ENCODE data around the gene DYNLRB2. TPM values are rescaled to one million over a fixed set of nuclear protein-coding genes. Genes with fewer than 3 reads are reported as not detected.

DYNLRB2 gene
- total RNA-seq, 1 donor from 2014 or later: not detected

GRCh38 chr16:80554033-80554432, 13.2 kb downstream of the DYNLRB2 start:
- DNase-seq (ENCODE audit: low read depth): no peak
- H3K4me3 ChIP-seq (ENCODE audit: low read depth, low read length): no peak overlapping the region
- TF ChIP-seq, protein P1, sequence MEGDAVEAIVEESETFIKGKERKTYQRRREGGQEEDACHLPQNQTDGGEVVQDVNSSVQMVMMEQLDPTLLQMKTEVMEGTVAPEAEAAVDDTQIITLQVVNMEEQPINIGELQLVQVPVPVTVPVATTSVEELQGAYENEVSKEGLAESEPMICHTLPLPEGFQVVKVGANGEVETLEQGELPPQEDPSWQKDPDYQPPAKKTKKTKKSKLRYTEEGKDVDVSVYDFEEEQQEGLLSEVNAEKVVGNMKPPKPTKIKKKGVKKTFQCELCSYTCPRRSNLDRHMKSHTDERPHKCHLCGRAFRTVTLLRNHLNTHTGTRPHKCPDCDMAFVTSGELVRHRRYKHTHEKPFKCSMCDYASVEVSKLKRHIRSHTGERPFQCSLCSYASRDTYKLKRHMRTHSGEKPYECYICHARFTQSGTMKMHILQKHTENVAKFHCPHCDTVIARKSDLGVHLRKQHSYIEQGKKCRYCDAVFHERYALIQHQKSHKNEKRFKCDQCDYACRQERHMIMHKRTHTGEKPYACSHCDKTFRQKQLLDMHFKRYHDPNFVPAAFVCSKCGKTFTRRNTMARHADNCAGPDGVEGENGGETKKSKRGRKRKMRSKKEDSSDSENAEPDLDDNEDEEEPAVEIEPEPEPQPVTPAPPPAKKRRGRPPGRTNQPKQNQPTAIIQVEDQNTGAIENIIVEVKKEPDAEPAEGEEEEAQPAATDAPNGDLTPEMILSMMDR (IDR thresholded peaks at IDR 0.05; ENCODE audit: insufficient read depth, low read length, poor library complexity, severe bottlenecking): no peak
- no peaks in the 10 kb centered on the region for H3K36me3 ChIP-seq (ENCODE audit: control insufficient read depth, insufficient read depth, low read length)
- no peaks in the 10 kb centered on the region for H3K27me3 ChIP-seq (ENCODE audit: control insufficient read depth, insufficient read depth, low read length)

DNA sequence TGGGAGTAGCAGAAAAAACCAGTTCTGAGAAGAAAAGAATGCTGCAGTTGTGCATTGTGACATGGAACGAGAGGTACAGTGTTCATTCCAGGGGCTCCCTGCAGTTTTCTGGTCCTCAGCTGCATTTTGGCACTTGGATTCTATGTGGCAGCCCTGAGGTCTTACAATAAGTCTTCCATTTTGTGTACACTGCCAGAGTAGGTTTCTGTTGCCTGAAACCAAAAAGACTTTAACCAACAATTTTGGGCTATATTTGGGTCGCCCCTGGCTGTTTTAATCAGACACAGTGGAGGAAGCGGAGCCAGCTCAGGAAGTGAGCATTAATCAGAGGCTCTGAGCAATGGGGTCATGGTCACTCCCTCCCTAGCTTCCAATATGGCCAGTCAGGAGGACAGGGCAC, 15.7 kb downstream of the DYNLRB2 start:
- no peak for DNase-seq (ENCODE audit: low read depth)
- Histone ChIP-seq H3K4me3 (ENCODE audit: low read depth, low read length) (no peak overlapping the region), H3K36me3 (ENCODE audit: control insufficient read depth, insufficient read depth, low read length) (no peaks in the 10 kb centered on the region), H3K27me3 (ENCODE audit: control insufficient read depth, insufficient read depth, low read length) (no peaks in the 10 kb centered on the region)
- TF ChIP-seq, protein P1 (IDR thresholded peaks at IDR 0.05; ENCODE audit: insufficient read depth, low read length, poor library complexity, severe bottlenecking): no peak

- Histone ChIP-seq H3K27me3 (ENCODE audit: control insufficient read depth, insufficient read depth, low read length) (no peaks in the 10 kb centered on the region), H3K4me3 (ENCODE audit: low read depth, low read length) (no peak overlapping the region), H3K36me3 (ENCODE audit: control insufficient read depth, insufficient read depth, low read length) (no peaks in the 10 kb centered on the region)
- TF ChIP-seq, protein P1 (IDR thresholded peaks at IDR 0.05; ENCODE audit: insufficient read depth, low read length, poor library complexity, severe bottlenecking): no peak
- DNase-seq (ENCODE audit: low read depth): no peak
These were observed 16.2 kb downstream of the DYNLRB2 start for GRCh38 chr16:80557037-80557436.

- H3K36me3 ChIP-seq (ENCODE audit: control insufficient read depth, insufficient read depth, low read length): no peaks in the 10 kb centered on the region
- no peaks in the 10 kb centered on the region for H3K27me3 ChIP-seq (ENCODE audit: control insufficient read depth, insufficient read depth, low read length)
- DNase-seq (ENCODE audit: low read depth): no peak
- TF ChIP-seq, protein P1 (IDR thresholded peaks at IDR 0.05; ENCODE audit: insufficient read depth, low read length, poor library complexity, severe bottlenecking): no peak
- H3K4me3 ChIP-seq (ENCODE audit: low read depth, low read length): no peak overlapping the region
These were observed 18.6 kb downstream of the DYNLRB2 start for GRCh38 chr16:80559369-80559768.

GRCh38 chr16:80563066-80563465, 22.3 kb downstream of the DYNLRB2 start:
- no peak for DNase-seq (ENCODE audit: low read depth)
- H3K36me3 ChIP-seq (ENCODE audit: control insufficient read depth, insufficient read depth, low read length): no peaks in the 10 kb centered on the region
- TF ChIP-seq, protein P1 (IDR thresholded peaks at IDR 0.05; ENCODE audit: insufficient read depth, low read length, poor library complexity, severe bottlenecking): no peak
- H3K4me3 ChIP-seq (ENCODE audit: low read depth, low read length): no peak overlapping the region
- H3K27me3 ChIP-seq (ENCODE audit: control insufficient read depth, insufficient read depth, low read length): no peaks in the 10 kb centered on the region

DNA sequence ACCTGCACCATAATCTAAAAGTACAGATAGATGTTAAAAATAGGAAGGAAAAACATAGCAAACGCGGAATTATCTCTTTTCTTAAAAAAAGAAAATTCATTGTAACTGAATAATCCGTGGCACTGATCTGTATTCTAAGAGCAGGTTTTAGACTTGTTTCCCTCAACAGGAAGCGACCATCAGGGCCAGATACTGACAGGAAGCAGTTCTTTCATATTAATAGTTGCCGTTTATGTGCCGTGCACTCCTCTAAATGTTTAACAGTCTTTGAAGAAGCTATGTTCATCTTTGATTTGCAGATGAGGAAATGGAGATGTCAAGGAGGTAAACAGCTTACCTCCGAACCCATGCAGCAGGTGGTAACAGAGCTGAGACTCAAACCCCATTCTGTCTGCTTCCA, 23.6 kb downstream of the DYNLRB2 start:
- Histone ChIP-seq H3K36me3 (ENCODE audit: control insufficient read depth, insufficient read depth, low read length) (no peaks in the 10 kb centered on the region), H3K4me3 (ENCODE audit: low read depth, low read length) (no peak overlapping the region), H3K27me3 (ENCODE audit: control insufficient read depth, insufficient read depth, low read length) (no peaks in the 10 kb centered on the region)
- DNase-seq (ENCODE audit: low read depth): no peak
- TF ChIP-seq, protein P1 (IDR thresholded peaks at IDR 0.05; ENCODE audit: insufficient read depth, low read length, poor library complexity, severe bottlenecking): no peak
